Retinal pigment epithelial cell (primary cell): Measurements from ENCODE around the gene RNU2-63P.

Experiments
- DNase-seq: peaks from one replicate; pipeline ENCODE4 v3.0.0-alpha.2; 2010; ENCODE audit warnings: low read depth
- H3K4me3 ChIP-seq: 2 replicates; pipeline ENCODE4 v1.5.1; 2011; ENCODE audit warnings: mild to moderate bottlenecking, low read length, control low read depth, moderate library complexity
- TF ChIP-seq, protein P1 (sequence below): conservative IDR thresholded peaks from 2 replicates; pipeline ENCODE4 v1.5.1; 2011; ENCODE audit warnings: low read depth, low read length, control low read depth, inconsistent platforms

The RNU2-63P gene

DNA sequence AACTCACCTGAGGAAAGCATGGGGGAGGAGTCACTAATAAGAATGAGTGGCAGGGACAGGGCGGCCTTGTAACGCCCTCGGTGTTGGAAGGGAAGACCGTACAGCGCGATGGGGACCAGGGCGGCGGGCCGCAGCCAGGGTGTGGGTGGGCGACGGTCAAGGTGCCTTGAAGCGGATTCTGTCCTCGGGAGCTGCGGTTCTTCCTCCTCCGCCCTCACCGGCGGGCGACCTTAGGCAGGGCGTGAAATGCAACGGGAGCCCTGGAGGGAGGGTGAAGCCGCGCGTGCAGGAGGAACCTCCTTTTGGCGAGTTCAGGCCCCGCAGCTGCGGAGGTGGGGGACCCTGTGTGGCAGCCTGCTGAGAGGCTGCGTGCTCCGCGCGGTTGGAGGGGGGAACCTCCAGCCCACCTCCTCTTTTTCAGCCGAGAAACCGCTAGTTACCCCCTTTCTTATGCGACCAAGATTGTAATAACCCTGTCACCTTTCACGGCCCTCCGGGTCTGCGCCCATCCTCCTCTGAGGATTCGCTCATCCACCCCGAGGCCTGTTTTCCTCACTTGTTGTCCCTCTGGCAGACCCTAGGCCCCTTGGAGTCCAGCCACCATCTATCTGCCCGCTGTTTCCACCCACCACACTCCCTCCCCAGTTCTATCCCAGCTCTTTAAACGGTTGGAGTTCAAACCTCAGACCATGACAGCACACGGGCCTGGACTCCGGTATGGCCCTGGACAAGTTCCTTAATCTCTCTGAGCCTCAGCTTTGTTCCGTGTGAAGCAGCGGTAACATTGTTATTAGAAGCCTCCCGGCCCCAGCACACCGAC lies 823 bp upstream of the RNU2-63P start:
- TF ChIP-seq, protein P1, sequence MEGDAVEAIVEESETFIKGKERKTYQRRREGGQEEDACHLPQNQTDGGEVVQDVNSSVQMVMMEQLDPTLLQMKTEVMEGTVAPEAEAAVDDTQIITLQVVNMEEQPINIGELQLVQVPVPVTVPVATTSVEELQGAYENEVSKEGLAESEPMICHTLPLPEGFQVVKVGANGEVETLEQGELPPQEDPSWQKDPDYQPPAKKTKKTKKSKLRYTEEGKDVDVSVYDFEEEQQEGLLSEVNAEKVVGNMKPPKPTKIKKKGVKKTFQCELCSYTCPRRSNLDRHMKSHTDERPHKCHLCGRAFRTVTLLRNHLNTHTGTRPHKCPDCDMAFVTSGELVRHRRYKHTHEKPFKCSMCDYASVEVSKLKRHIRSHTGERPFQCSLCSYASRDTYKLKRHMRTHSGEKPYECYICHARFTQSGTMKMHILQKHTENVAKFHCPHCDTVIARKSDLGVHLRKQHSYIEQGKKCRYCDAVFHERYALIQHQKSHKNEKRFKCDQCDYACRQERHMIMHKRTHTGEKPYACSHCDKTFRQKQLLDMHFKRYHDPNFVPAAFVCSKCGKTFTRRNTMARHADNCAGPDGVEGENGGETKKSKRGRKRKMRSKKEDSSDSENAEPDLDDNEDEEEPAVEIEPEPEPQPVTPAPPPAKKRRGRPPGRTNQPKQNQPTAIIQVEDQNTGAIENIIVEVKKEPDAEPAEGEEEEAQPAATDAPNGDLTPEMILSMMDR, result no peak
- DNase-seq, result no peak
- H3K4me3 ChIP-seq, result peak overlapping the region; percentile 92

DNA sequence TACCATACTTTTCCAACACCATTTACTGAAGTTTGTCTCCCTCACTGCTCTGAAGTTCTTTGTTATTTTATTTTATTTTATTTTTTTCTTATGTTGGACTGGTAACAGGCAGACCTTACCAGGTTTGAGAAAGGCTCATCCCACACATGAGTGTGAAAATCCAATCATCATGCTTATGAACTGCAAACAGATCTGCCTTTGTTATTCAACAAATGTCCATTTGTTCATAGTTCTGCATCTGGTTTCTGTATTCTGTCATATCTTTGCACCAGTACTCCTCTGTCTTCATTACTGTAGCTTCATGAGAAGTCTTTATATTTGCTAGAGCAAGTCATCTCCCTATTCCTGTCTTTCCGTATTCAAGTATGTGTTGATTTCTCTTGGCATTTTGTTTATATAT lies 5.3 kb downstream of the RNU2-63P start:
- TF ChIP-seq, protein P1, result no peak
- no peak for DNase-seq
- H3K4me3 ChIP-seq, result no peak overlapping the region

DNA sequence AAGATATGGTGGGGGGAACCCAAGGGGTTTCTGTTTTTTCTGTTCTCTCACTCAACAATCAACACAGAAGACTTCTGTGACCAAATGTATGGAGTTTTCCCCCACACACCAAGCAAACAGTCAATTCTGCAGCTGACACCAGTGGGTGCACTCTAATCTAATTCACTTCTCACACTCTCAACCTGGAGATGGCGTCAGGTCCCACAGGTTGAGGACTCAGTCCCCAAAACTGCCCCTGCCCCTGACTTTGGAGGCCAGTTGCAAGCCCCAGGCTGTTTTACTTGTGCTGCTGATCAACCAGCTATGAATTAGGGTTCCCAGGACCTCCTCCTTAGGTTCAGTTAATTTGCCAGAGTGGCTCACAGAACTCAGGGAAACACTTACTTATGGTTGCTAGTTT lies 6.2 kb downstream of the RNU2-63P start:
- TF ChIP-seq, protein P1, result no peak
- DNase-seq, result no peak
- H3K4me3 ChIP-seq, result no peak overlapping the region

DNA sequence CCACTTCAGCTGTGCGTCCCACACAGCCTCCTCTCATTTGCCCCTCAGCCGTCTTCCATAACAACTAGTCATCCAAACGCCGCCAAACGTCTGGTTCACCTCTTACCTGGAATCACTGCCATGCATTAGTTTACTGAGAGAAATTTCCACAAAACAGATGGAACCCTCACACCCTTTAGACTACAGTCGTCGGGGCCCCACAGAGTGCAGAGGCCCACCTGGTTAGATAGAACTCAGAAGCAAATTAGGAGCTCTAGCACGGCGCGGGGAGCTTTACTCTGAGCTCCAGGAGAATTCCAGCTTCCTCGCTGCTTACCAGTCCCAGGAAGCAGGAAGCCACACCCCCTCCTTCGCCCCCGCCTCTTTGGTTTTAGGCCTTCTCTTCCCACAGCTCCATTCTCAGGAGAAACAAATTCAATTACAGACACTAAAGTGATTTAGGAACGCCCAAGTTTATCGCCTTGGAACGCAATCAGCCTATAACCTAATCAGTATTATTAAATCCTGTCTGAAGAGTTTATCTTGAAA lies 9.4 kb downstream of the RNU2-63P start:
- no peak for DNase-seq
- TF ChIP-seq, protein P1, result no peak

DNA sequence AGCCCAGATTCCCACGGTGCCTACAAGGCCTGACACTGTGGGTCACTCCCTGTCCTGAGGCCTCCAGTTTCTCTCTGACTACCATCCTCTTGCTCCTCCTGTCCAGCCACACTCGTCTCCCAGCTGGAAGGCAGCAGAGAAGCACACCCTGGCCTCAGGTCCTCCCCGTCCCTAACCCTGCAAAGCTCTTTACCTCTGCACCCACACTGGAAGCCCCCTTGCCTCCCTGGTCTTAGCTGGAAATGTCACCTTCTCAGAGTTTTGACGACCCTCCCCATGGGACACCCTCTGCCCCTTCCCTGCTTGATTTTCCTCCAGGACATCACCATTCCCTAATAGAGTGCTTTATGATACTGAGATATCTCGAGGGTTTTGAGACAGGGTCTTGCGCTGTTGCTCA lies 10.6 kb downstream of the RNU2-63P start:
- TF ChIP-seq, protein P1, result no peak
- H3K4me3 ChIP-seq, result no peak overlapping the region
- no peak for DNase-seq

More for the DNA sequence above, 9.4 kb downstream of the RNU2-63P start:
- H3K4me3 ChIP-seq, result no peak overlapping the region

DNA sequence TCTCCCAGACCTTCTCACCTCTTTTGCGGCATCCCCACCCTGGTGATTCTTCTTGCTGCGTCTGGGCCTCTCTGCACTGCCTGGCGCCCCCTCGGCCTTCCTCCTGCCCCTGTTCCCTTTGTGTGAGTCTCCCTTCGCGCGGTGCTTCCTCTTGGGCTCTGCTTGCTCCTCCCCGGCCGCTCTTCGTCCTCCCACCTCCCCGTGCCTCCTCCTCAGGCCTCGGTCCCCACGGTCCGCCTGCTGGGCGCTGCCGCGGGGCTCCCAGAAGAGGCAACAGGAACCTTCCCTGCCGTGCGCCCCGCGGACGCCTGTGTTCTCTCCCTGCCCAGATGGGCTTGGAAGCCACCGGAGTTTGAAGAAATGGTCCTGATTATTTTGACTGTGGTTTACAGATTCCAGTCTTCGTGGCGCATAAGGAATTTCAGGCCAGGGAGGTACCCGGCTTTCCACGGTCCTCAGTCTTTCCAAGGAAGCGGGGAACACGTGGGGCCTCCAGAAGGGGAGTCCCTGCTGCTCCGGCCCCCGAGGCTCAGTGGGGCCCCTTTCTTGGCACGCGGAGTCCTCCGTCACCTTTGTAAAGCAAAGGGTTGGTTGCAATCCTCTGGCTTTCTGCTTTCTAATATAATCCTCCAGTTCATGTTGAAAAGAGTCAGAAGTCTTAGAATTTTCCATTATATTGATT lies 13.1 kb downstream of the RNU2-63P start:
- no peak for DNase-seq
- TF ChIP-seq, protein P1, result peak; percentile 5
- H3K4me3 ChIP-seq, result no peak overlapping the region
